WTC11 (cell line): ENCODE results near the gene COPA. TPM values are rescaled to one million over a fixed set of nuclear protein-coding genes. Genes with fewer than 3 reads are reported as not detected.

Experiments used
- ATAC-seq: fragments of 200-7000 bp; cut with Tn5 transposase; 2 replicates; pipeline ENCODE4 v1.10.0; 2021; ENCODE audit warnings: mild to moderate bottlenecking, moderate library complexity
- CTCF ChIA-PET: fragments of 300-600 bp; sonication (Branson Sonifier 250); formaldehyde crosslinking; loops from one replicate; lab custom pipeline; 2021; ENCODE audit warnings: antibody characterized with exemption; lab: Charles Lee
- POLR2A ChIA-PET: fragments of 350-600 bp; sonication (Branson Sonifier 250); formaldehyde crosslinking; loops from one replicate; lab custom pipeline; 2021; ENCODE audit warnings: antibody characterized with exemption; lab: Charles Lee
- DNase-seq: peaks from one replicate; pipeline ENCODE4 v3.0.0; 2021; ENCODE audit warnings: low spot score
- H3K27ac Mint-ChIP-seq: 2 replicates; pipeline ENCODE4 v1.8.0; 2021; ENCODE audit warnings: mixed read lengths
- H3K27me3 Mint-ChIP-seq: 2 replicates; pipeline ENCODE4 v1.8.0; 2021; ENCODE audit warnings: low read depth, mild to moderate bottlenecking, moderate library complexity, mixed read lengths
- H3K36me3 Mint-ChIP-seq: 2 replicates; pipeline ENCODE4 v1.8.0; 2021; ENCODE audit warnings: mixed read lengths
- H3K4me1 Mint-ChIP-seq: 2 replicates; pipeline ENCODE4 v1.8.0; 2022; ENCODE audit warnings: mixed read lengths
- H3K4me3 Mint-ChIP-seq: 2 replicates; pipeline ENCODE4 v1.8.0; 2021; ENCODE audit warnings: mild to moderate bottlenecking, moderate library complexity, mixed read lengths
- H3K9me3 Mint-ChIP-seq: 2 replicates; pipeline ENCODE4 v1.8.0; 2021; ENCODE audit warnings: mixed read lengths
- AR ChIP-seq: fragments of 250-450 bp; sonication (Bioruptor Pico); IDR thresholded peaks from 2 replicates; pipeline ENCODE4 v1.9.0; 2021; ENCODE audit warnings: mild to moderate bottlenecking
- ARID4B ChIP-seq: sonication (generic); formaldehyde crosslinking; IDR thresholded peaks from 2 replicates; pipeline ENCODE4 v1.8.0; 2023; ENCODE audit warnings: missing genetic modification reagents, mild to moderate bottlenecking, borderline replicate concordance
- ATF1 ChIP-seq: sonication (generic); formaldehyde crosslinking; IDR thresholded peaks from 2 replicates; pipeline ENCODE4 v1.8.1; 2023; ENCODE audit warnings: mild to moderate bottlenecking, moderate library complexity, missing genetic modification reagents
- CTCF ChIP-seq: fragments of 200-600 bp; IDR thresholded peaks from 2 replicates; pipeline ENCODE4 v1.8.0; 2022; ENCODE audit warnings: antibody characterized with exemption
- IRF1 ChIP-seq: sonication (generic); formaldehyde crosslinking; IDR thresholded peaks from 2 replicates; pipeline ENCODE4 v1.8.0; 2023; ENCODE audit warnings: missing genetic modification reagents
- IRF2 ChIP-seq: sonication (generic); formaldehyde crosslinking; IDR thresholded peaks from 2 replicates; pipeline ENCODE4 v1.8.0; 2022; ENCODE audit warnings: low read depth, missing genetic modification reagents, borderline replicate concordance
- MYBL2 ChIP-seq: sonication (generic); formaldehyde crosslinking; IDR thresholded peaks from 2 replicates; pipeline ENCODE4 v1.8.1; 2023; ENCODE audit warnings: mild to moderate bottlenecking, moderate library complexity, missing genetic modification reagents
- NFATC4 ChIP-seq: fragments of 250-450 bp; sonication (Bioruptor Pico); IDR thresholded peaks from 2 replicates; pipeline ENCODE4 v1.9.0; 2021; ENCODE audit warnings: mild to moderate bottlenecking
- NFYB ChIP-seq: sonication (generic); formaldehyde crosslinking; conservative IDR thresholded peaks from 2 replicates; pipeline ENCODE4 v1.8.0; 2022; ENCODE audit warnings: low read depth, missing genetic modification reagents
- NR1H2 ChIP-seq: sonication (generic); formaldehyde crosslinking; IDR thresholded peaks from 2 replicates; pipeline ENCODE4 v1.9.0; 2021; ENCODE audit warnings: mild to moderate bottlenecking, moderate library complexity, missing genetic modification reagents
- NR3C1 ChIP-seq: sonication (generic); formaldehyde crosslinking; conservative IDR thresholded peaks from 2 replicates; pipeline ENCODE4 v1.8.1; 2023; ENCODE audit warnings: low read depth, mild to moderate bottlenecking, missing genetic modification reagents
- OVOL2 ChIP-seq: fragments of 250-450 bp; sonication (Bioruptor Pico); IDR thresholded peaks from 2 replicates; pipeline ENCODE4 v1.9.0; 2021; ENCODE audit warnings: mild to moderate bottlenecking, borderline replicate concordance
- PRDM15 ChIP-seq: sonication (generic); formaldehyde crosslinking; IDR thresholded peaks from 2 replicates; pipeline ENCODE4 v1.8.0; 2022; ENCODE audit warnings: missing genetic modification reagents
- RELA ChIP-seq: sonication (generic); formaldehyde crosslinking; IDR thresholded peaks from 2 replicates; pipeline ENCODE4 v1.8.1; 2022; ENCODE audit warnings: missing genetic modification reagents, mild to moderate bottlenecking, borderline replicate concordance
- TEAD1 ChIP-seq: sonication (generic); formaldehyde crosslinking; IDR thresholded peaks from 2 replicates; pipeline ENCODE4 v1.8.0; 2022; ENCODE audit warnings: mild to moderate bottlenecking, missing genetic modification reagents
- ZNF121 ChIP-seq: sonication (generic); formaldehyde crosslinking; IDR thresholded peaks from 2 replicates; pipeline ENCODE4 v1.8.0; 2023; ENCODE audit warnings: missing genetic modification reagents
- ZNF219 ChIP-seq: sonication (generic); formaldehyde crosslinking; IDR thresholded peaks from 2 replicates; pipeline ENCODE4 v1.8.0; 2023; ENCODE audit warnings: missing genetic modification reagents, mild to moderate bottlenecking, borderline replicate concordance
- ZNF281 ChIP-seq: sonication (generic); formaldehyde crosslinking; IDR thresholded peaks from 2 replicates; pipeline ENCODE4 v1.8.0; 2023; ENCODE audit warnings: mild to moderate bottlenecking, missing genetic modification reagents
- total RNA-seq: library from RNA; stranded (reverse); gene quantifications from 3 replicates; pipeline ENCODE4 v1.2.3, GENCODE V29; 2021

COPA gene
- total RNA-seq, 1 experiment from 2014 or later = 126 TPM

- no peak overlapping the region for H3K4me3 Mint-ChIP-seq
- TF ChIP-seq NR3C1 (no peak), RELA (CRISPR knock-in tag) (no peak), ATF1 (CRISPR knock-in tag) (no peak), PRDM15 (CRISPR knock-in tag) (no peak), OVOL2 (CRISPR knock-in tag) (no peak), NFYB (CRISPR knock-in tag) (no peak), ZNF219 (CRISPR knock-in tag) (no peak), CTCF (no peak), ARID4B (no peak), TEAD1 (CRISPR knock-in tag) (no peak), IRF2 (no peak), ZNF121 (no peak), NR1H2 (CRISPR knock-in tag) (no peak), ZNF281 (CRISPR knock-in tag) (no peak), AR (no peak), NFATC4 (CRISPR knock-in tag) (no peak), IRF1 (CRISPR knock-in tag) (no peak), MYBL2 (CRISPR knock-in tag) (no peak)
- ATAC-seq = no peak
- DNase-seq = no peak
- POLR2A ChIA-PET = no interaction called here
- 0 out of 2 replicates have a peak, but pooled peaks cover 3% of the 10 kb centered on the region for H3K9me3 Mint-ChIP-seq
- H3K27ac Mint-ChIP-seq = no peak overlapping the region
- CTCF ChIA-PET = interaction anchor here (2.2 to 8.9 kb wide), 2 partner anchors 13 to 26 kb away, joined by 13 to 60 read pairs; no protein-coding TSS in a partner anchor
- H3K36me3 Mint-ChIP-seq = no peaks in the 10 kb centered on the region
- H3K4me1 Mint-ChIP-seq = peaks cover 17% of the 10 kb centered on the region
- H3K27me3 Mint-ChIP-seq = peaks cover 13% of the 10 kb centered on the region; the same call in 1 of the 2 replicates
Measured at GRCh38 chr1:160264795-160265307, 78.2 kb downstream of the COPA start.
